ENCODE measurements around the gene CYSRT1.
A peak's percentile ranks its signal among the peaks of the same experiment; 100 is the strongest.

The CYSRT1 gene

GRCh38 chr9:137227054-137227852 lies 2.3 kb downstream of the CYSRT1 start, which contains the start of gene RNF224:
Gene RNF224, plus strand, starts transcription at chr9:137227502. Its CDS starts 834 bp downstream, at chr9:137228336.
- DNase-seq = peak; percentile 84 to 85

- DNase-seq = no peak
These were observed 3.0 kb downstream of the CYSRT1 start for GRCh38 chr9:137227853-137228505.

- DNase-seq = no peak
These were observed 3.6 kb downstream of the CYSRT1 start for GRCh38 chr9:137228506-137228967.

GRCh38 chr9:137228968-137229896 lies 4.3 kb downstream of the CYSRT1 start:
- DNase-seq = no peak

GRCh38 chr9:137229903-137230704 lies 5.1 kb downstream of the CYSRT1 start:
- no peak for DNase-seq

GRCh38 chr9:137230705-137231371 lies 5.9 kb downstream of the CYSRT1 start, which contains the start of gene SLC34A3:
Gene SLC34A3, plus strand, starts transcription at chr9:137230901. Its CDS starts 802 bp downstream, at chr9:137231703.
- DNase-seq = no peak

- DNase-seq = no peak
These were observed 6.5 kb downstream of the CYSRT1 start for GRCh38 chr9:137231372-137232039.

- DNase-seq = no peak
These were observed 7.1 kb downstream of the CYSRT1 start for GRCh38 chr9:137232101-137232500.

- no peak for DNase-seq
These were observed 7.5 kb downstream of the CYSRT1 start for GRCh38 chr9:137232510-137232909.

- DNase-seq = no peak
These were observed 8.4 kb downstream of the CYSRT1 start for GRCh38 chr9:137233143-137233980.

GRCh38 chr9:137234055-137234697 lies 9.2 kb downstream of the CYSRT1 start:
- no peak for DNase-seq

- no peak for DNase-seq
These were observed 9.9 kb downstream of the CYSRT1 start for GRCh38 chr9:137234758-137235423.

- no peak for DNase-seq
These were observed 10.7 kb downstream of the CYSRT1 start for GRCh38 chr9:137235424-137236237.

- DNase-seq = peak; percentile 90 to 91
These were observed 11.4 kb downstream of the CYSRT1 start for GRCh38 chr9:137236238-137236935.

GRCh38 chr9:137236936-137237421 lies 12.0 kb downstream of the CYSRT1 start:
- DNase-seq = no peak

GRCh38 chr9:137237759-137238726 lies 13.1 kb downstream of the CYSRT1 start:
- no peak for DNase-seq

Measured in CD4-positive, alpha-beta T cell treated with Interleukin-4 for 1 hour (primary cell).